ENCODE data around the gene EXOSC10.
"Not testable (repeated sequence)": the region's sequence is repeated elsewhere in the genome, so short reads cannot be mapped to it uniquely, and the experiment has no call there.

Gene EXOSC10

GRCh38 chr1:11044086-11044848, 55.4 kb downstream of the EXOSC10 start:
- DNase-seq (ENCODE audit: low spot score): no peak

DNA sequence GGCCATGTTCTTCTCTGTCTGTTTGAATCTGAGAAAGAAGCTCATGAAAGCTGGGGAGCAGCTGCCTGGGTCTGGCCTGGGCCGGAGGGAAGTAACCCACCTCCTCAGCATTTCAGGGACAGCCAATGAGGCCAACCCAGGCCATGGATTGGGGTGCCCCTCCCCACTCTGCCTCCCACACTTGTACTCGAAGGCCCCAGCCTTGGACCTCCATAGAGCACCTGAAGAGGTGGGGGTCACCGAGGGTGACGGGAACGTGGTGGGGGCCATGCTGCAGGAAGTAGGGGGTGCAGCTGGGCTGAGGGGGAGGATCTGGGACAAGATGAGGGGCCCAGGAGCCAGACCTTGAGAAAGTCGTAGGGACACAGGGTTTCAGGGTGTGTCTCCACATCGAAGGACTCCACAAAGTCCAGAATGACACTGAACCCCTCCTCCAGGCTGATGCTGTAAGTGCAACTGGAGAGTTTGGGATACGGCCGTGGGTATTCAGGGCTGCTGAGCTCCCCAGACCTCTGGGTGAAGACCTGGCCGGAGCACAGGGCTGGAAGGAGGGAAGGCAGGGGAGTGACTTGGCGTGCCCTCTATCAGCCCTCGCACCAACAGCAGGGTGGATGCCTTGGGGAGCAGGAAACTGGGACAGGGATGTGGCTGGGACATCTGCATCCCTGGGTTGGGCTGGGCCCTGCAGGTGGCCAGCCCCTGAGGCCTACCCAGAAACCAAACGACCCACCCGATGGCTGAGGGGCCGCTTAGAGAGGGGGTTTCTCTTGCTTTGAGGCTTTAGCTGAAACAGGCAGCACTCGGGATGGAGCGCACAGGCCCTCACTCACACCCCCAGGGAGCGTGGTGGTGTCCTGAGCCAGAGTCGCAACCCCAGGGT, 56.4 kb downstream of the EXOSC10 start:
- DNase-seq (ENCODE audit: low spot score): no peak

- DNase-seq (ENCODE audit: low spot score): no peak
Measured at GRCh38 chr1:11042065-11042464, 57.6 kb downstream of the EXOSC10 start.

GRCh38 chr1:11041048-11041447, 58.6 kb downstream of the EXOSC10 start:
- no peak for DNase-seq (ENCODE audit: low spot score)

- DNase-seq (ENCODE audit: low spot score): not testable (repeated sequence)
Measured at GRCh38 chr1:11040105-11040429, 59.6 kb downstream of the EXOSC10 start.

GRCh38 chr1:11039351-11040104, 60.1 kb downstream of the EXOSC10 start:
- DNase-seq (ENCODE audit: low spot score): no peak

DNA sequence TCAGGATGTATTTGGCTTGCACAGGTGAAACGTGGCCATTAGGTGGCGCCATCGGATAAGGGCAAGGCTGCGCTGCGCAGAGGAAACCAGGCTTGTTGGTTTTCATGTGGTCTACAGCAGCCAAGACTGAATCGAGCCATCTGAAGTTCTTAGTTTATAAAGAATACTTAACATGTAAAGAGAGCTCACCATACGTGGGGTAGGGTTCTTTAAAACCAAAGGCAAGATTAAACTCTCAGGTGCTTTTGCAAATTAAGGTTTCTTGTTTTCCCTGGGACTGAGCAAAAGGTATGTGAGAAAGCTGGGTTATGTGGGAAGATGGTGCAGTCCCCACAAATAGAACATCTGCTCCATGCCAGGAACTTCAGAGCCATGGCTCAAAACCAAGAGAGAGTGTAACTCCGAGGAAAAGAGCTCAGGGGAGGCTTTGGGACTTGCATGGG, 61.9 kb downstream of the EXOSC10 start:
- peak; percentile 78 for DNase-seq (ENCODE audit: low spot score)

GRCh38 chr1:11037019-11037739, 62.5 kb downstream of the EXOSC10 start:
- DNase-seq (ENCODE audit: low spot score): not testable (repeated sequence)

DNA sequence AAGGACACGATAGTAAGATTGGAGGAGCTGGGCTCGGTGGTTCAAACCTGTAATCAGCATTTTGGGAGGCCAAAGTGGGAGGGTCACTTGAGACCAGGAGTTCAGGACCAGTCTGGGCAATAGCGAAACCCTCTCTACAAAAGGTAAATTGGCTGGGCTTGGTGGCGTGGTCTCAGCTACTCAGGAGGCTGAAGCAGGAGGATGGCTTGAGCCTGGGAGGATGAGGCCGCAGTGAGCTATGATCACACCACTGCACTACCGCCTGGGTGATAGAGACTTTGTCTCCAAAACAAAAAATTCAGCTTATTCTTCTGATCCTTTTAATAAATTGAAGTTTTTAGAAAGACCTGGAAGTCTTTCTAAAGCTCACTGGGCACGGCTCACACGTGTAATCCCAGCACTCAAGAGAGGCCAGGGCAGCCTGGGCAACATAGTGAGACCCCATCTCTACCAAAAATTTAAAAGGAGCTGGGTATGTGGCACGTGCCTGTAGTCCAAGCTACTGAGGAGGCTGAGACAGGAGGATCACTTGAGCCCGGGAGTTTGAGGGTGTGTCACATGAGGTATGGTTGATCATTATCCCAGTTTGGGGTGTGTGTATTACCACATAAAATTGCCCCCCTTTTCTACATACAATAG, 67.9 kb downstream of the EXOSC10 start:
- DNase-seq (ENCODE audit: low spot score): no peak

- DNase-seq (ENCODE audit: low spot score): no peak
Measured at GRCh38 chr1:11030865-11031264, 68.8 kb downstream of the EXOSC10 start.

DNA sequence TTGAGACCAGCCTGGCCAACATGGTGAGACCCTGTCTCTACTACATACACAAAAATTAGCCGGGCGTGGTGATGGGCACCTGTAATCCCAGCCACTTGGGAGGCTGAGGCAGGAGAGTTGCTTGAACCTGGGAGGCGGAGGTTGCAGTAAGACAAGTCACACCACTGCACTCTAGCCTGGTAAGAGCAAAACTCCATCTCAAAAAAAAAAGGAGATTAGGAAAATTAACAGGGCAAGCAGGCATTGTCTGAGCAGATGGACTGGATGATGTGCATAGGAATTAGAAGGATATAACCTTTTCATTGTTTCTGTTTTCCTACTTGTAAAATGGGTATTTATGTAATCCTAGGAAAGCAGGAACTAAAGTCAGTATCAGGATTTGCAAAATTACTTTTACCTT, 71.7 kb downstream of the EXOSC10 start:
- no peak for DNase-seq (ENCODE audit: low spot score)

DNA sequence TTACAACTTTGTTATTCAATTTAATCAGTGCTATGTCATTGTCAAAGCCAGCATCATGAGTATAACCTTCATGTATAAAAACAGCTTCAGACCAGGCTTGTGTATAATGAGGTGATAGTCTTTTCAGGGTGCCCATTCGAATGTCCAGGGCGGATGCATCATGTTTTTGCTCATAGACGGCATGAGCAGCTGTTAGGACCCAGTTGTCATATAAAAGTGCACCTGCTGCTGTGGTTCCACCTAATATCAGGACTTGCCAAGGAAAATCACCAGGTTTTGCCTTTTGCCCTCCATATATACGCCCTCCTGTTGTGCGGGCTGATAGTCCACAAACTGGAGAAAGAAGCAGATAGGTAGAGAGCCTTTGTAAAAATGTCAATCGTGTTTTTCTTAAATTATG, 72.4 kb downstream of the EXOSC10 start:
- DNase-seq (ENCODE audit: low spot score): no peak

DNA sequence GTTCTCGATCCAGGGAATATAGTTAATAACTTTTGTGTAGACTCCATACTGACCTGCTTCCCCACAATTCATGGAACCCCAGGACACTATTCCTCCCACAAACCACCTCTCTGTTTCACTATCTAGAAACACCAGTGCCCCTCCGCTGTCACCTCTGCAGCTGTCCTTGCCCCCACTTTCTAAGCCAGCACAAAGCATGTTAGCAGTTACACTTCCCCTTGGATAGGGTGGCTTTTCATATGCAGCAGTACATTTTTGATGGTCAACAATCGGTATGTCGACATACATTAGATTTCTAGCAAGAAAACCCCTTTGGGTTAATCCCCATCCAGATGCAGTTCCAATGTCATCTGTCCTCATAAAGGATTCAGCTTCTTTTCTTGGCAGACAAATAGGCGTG, 72.8 kb downstream of the EXOSC10 start:
- no peak for DNase-seq (ENCODE audit: low spot score)

DNA sequence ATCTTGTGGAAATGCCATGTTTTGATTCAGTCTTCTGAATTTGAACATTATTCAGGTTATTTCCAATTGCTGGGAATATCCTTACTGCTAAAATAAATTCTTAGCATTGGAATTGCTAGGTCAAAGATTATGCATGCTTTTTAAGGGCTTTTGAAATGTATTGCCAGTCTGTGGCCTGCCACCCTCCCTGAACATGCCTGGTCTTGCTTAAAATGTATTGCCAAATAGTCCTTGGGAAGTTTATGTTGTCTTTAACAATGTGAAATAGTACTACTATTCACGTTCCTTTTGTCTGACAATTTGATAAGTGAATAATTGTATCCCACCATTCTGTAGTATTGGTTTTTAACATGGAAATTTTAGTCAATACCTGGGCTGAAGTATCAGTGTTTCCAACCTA, 73.6 kb downstream of the EXOSC10 start:
- DNase-seq (ENCODE audit: low spot score): no peak

GRCh38 chr1:11025618-11026017, 74.1 kb downstream of the EXOSC10 start:
- DNase-seq (ENCODE audit: low spot score): no peak

DNA sequence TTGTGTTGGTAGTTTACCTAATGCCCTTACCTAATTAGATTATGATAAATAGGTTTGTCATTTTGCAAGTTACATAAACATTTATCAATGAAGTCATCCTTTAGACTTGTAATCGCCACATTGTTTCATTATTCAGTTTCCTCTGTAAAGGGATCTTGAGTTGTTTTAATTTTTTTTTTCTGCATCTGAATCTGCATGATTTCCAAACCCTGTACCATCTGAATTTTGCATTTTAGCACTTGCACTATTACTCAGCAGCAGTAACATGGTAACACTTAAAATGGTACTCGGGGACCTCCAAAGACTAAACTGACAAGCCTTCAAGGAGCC, 74.8 kb downstream of the EXOSC10 start:
- no peak for DNase-seq (ENCODE audit: low spot score)

GRCh38 chr1:11024154-11024873, 75.4 kb downstream of the EXOSC10 start:
- DNase-seq (ENCODE audit: low spot score): no peak

DNA sequence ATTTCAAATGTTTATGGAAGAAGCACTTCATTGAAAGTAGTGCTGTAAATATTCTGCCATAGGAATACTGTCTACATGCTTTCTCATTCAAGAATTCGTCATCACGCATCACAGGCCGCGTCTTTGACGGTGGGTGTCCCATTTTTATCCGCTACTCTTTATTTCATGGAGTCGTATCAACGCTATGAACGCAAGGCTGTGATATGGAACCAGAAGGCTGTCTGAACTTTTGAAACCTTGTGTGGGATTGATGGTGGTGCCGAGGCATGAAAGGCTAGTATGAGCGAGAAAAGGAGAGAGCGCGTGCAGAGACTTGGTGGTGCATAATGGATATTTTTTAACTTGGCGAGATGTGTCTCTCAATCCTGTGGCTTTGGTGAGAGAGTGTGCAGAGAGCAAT, 76.5 kb downstream of the EXOSC10 start:
- no peak for DNase-seq (ENCODE audit: low spot score)

DNA sequence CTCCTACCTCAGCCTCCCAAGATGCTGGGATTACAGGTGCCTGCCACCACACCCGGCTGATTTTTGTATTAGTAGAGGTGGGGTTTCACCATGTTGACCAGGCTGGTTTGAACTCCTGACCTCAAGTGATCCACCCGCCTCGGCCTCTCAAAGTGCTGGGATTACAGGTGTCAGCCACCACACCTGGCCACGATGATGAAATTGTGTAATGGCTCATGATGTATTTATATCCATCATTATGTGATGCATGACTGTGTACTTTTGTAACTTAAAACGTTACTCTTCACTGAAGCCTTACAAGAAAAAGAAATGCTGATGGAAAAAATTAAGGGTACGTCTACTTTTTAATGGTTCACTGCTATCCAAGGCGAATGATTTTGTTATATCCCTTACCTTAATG, 79.7 kb downstream of the EXOSC10 start:
- no peak for DNase-seq (ENCODE audit: low spot score)

- DNase-seq (ENCODE audit: low spot score): not testable (repeated sequence)
Measured at GRCh38 chr1:11019358-11019757, 80.3 kb downstream of the EXOSC10 start.
